Glomerular endothelial cell (primary cell): ENCODE results near the gene HIC2. TPM values are rescaled to one million over a fixed set of nuclear protein-coding genes. Genes with fewer than 3 reads are reported as not detected.
"Not testable (repeated sequence)": the region's sequence is repeated elsewhere in the genome, so short reads cannot be mapped to it uniquely, and the experiment has no call there.

Experiments used
- DNase-seq: peaks from one replicate; pipeline ENCODE4 v3.0.0-alpha.2; 2011; ENCODE audit warnings: low read depth, low spot score; ENCODE audit errors: extremely low read depth
- total RNA-seq: library from RNA; depleted of rRNA; stranded (reverse); fragments of >200 nt; gene quantifications from 2 replicates; pipeline ENCODE4 v1.2.3, GENCODE V29; 2015

The HIC2 gene
- total RNA-seq, 1 donor from 2014 or later, result 6.2 TPM

DNA sequence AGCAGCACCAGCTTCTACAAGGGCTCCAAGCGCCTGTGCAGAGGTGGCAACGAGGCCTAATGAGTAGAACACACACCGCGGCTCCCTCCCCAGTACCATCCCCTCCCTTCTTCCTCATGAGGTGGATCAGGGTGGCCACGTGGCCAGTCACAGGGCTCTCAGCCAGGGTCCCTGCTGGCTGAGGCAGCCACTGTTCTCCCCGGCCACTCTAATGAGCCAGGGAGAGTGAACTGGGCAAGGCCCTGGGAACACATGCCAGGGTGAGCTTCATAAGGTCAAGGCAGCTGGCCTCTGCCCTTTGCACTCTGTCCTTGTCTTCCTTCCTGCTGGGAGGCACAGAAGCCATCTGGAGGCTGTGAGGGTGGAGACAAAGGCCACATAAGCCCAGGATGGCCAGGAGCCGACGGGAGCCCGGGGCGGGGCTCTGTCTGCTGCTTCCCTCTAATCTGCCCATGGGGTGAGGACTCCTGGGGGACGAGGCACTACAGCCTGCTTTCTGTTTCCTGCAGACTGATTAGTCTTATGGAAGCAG lies 72.0 kb downstream of the HIC2 start:
- not testable (repeated sequence) for DNase-seq

- DNase-seq, result not testable (repeated sequence)
Measured at GRCh38 chr22:21490556-21490955, 73.4 kb downstream of the HIC2 start.

DNA sequence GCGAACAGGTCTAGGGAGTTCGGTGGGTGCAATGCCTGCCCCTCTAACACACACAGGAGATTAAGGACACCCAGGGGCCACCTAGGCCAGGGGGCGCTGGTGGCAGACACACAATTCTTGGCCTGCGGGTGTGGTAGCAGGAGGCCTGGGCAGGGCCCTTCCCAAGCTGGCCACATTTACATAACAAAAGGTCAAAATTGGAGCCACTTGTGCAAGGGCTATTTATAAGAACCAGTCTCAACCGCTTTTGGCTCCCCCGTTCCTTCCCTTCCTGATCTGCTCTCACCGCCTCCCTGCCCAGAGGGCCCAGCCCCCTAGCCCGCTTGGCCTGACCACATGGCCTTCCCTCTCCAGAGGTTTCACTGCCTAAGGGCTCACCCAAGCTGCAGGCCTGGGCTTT lies 75.1 kb downstream of the HIC2 start:
- not testable (repeated sequence) for DNase-seq

- not testable (repeated sequence) for DNase-seq
Measured at GRCh38 chr22:21493789-21494782, 76.9 kb downstream of the HIC2 start.

- not testable (repeated sequence) for DNase-seq
Measured at GRCh38 chr22:21497984-21498383, 80.8 kb downstream of the HIC2 start.

GRCh38 chr22:21498489-21498888 lies 81.3 kb downstream of the HIC2 start:
- DNase-seq, result not testable (repeated sequence)

- not testable (repeated sequence) for DNase-seq
Measured at GRCh38 chr22:21499623-21500506, 82.7 kb downstream of the HIC2 start.

Other genes starting within 250 kb of the HIC2 start
- gene RIMBP3B, start 33.6 kb upstream of the HIC2 start, total RNA-seq, result 0.06 TPM in 1 of 2 replicates, not detected in the other
- gene TMEM191C, start 50.0 kb downstream of the HIC2 start, total RNA-seq, result 1.2 and 2.8 TPM in 2 replicates
- 0.44 TPM in 1 of 2 replicates, not detected in the other for gene RIMBP3C, start 134.1 kb downstream of the HIC2 start, total RNA-seq
- 87.1 and 87.5 TPM in 2 replicates for gene UBE2L3, start 150.3 kb downstream of the HIC2 start, total RNA-seq
- 46.8 and 47.4 TPM in 2 replicates for gene YDJC, start 212.7 kb downstream of the HIC2 start, total RNA-seq
- 0.35 TPM in 1 of 2 replicates, not detected in the other for gene CCDC116, start 215.4 kb downstream of the HIC2 start, total RNA-seq
- 54.7 and 56.6 TPM in 2 replicates for gene SDF2L1, start 224.9 kb downstream of the HIC2 start, total RNA-seq
- 29.2 and 44.7 TPM in 2 replicates for gene PPIL2, start 248.6 kb downstream of the HIC2 start, total RNA-seq